GM18867 (cell line): ENCODE measurements around the gene MDP1.

Experiments
- ATAC-seq: cut with Tn5 transposase; IDR thresholded peaks from one replicate; pipeline ENCODE4 v1.9.1; 2021; ENCODE audit warnings: mild to moderate bottlenecking, moderate library complexity; ENCODE audit not compliant: unreplicated experiment

Gene MDP1

DNA sequence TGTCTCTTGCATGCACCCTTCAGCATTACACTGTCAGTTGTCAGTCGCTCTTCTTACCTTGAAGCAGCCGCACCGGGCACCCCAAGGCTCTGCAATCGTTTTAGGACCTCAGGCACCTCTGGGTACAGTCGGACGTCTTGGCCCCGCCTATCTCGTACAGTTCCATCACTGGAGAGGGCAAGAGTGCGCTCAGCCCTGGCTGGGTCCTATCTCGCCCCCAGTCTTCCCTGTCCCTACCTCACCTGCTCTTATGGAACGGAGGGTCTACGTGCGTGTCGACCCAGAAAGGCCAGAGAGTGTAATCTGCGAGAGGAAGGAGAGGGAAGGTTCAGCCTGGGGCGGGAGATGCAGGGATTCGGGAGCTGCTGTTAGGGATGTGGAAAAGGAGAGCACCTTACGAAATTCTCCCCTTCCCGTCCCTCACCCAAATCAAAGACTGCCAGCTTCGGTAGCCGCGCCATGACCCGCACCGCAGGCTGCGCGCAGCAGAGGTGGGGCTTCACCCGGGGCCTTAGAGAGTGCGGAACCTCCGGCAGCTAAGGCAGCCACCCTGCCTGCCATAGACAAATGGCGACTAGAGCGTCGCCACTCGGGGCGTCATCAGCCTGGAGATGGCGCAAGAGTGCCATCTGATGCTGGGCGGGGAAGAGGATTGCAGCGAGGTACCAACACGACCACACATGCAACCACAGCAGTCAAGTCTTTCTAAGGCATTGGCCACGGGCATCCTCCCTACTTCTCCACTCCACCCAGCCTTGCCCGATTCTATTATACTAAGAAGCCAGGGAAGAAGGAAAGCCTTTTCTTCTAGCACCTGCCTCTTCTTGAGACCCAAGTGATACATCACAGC is at the start of gene MDP1:
MDP1 (minus strand) TSS at position 572 of the 850 bp plus-strand sequence; CDS start at position 461, 111 bp downstream.
- peak; percentile 63 for ATAC-seq

- ATAC-seq = no peak
These were observed 48.4 kb upstream of the MDP1 start for GRCh38 chr14:24264298-24264697.

DNA sequence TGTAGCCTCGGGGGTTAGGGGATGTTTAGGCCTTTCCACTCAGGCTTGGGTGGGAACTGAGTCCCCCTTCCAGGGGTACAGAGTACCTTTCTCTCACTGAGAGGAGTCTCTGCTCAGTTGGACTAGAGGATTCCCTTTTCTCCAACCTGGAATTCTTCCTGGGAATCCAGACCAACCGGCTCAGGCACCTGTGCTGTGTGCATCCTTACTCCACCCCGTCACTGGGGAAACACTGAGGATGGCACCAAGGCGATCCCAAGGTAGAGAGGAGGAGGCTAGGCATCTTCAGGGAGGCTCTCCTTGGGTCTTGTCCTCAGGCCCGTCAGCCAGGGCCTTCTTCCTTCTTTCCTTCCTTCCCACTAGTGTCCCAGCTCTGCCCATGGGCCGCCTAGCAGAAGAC is 48.0 kb upstream of the MDP1 start:
- no peak for ATAC-seq

DNA sequence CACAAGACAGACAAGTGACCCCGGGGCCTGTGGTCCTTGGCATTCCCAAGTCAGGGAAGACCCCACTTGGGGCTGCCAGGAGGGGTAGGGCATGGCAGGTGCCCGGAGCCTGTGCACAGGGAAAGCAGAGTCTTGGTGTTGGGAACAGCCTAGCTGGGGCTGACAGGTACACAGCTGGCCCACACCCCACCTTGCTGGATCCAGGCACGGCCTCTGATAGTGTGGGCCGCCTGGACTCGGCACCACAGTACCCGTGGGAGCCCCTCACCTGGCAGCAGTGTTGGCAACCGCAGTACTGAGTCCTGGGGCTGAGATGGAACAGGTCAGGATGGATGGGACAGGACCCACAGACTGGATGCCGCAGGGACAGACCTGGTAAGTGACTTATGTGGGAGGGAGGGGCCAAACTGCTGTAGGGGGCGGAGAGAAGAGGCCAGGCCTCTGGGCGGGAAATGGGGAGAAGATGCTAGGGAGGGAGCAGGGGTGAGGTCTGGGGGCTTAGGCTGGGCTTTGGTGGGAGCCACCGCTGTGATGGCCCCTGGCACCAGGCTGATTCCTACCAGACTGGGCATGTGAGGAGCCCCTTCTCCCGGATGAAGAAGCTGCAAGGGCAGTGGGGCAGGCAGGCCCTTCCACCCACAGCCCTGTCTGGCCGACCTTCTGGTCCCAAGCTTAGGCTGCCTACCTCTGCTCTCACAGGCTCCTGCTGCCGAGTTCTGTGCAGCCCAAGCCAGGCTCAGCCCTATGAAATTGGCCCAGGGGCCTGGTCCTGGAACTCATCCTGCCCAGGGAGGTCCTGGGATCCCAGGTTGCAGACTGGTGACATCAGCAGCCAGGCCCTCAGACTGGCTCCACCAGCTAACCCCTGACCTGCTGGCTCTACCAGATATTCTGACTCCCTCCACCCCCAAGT is 47.2 kb upstream of the MDP1 start, which contains the start of gene TGM1:
TGM1 (minus strand) TSS at position 357 of the 913 bp plus-strand sequence. CDS start 825 bp downstream, outside the sequence.
- ATAC-seq = no peak

DNA sequence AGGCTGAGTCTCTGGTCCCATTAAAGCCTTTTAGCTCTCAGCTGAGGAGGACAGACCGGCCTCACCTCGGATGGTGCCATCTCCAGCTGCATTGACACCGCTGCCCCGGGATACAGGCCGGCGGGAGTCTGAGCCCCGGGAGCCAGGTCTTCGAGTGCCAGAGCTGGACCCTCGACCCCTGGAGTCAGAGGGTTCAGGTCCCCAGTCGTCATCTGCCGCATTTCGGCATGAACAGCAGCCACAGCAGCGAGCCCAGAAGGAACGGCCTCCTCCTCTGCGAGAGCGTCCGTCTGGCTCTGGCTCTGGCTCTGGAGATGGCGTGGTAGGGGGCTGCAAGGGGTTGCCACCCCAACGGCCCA is 46.1 kb upstream of the MDP1 start:
- ATAC-seq = no peak

DNA sequence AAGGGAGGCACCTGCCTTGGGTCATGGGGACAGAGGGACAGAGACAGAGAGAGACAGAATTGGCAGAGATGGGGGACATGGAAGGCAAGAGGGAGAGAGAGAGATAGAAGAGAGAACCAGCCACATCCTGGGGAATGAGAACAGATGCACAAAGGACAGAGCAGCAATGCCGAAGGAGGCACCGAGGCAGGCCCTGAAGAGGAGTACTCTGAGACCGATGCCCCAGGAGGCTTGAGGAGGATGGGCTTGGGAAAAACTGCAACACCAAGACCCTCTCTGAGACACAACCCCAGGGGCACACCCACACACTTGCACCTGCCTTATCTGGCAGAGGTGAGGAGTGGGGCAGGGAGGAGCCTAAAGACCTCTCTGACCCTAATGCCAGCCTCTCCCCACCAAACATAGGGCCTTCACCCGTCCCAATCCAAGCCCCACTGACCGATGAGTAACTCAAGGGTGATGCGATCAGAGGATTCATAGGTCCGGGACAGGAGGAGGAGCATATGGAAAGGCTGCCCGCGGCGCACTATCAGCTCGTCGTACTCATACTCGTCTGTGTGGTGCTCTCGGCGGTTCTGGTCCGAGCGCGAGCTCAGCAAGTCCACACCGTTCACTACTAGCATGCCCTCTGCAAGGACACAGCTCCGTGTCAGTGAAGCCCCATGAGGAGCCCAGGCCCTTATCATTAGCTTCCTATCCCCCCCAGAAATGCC is 45.5 kb upstream of the MDP1 start:
- no peak for ATAC-seq

DNA sequence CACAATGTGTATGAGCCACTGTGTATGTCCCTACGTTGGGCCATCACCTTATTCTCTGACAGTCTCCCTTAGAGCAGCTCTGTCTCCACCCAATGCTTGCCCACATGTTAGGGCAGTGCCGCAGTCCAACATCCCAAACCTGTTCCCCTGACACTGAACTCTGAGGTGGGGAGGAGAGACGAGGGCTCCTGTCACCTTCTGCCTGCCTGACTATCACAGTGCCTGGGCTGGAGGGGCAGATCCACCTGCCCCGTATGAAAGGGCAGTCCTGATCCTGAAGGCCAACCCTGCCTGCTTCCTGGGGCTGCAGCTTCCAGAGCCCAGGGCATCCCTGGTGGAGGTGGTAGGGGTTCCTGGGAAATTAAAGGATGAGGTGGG is 44.9 kb upstream of the MDP1 start:
- no peak for ATAC-seq

GRCh38 chr14:24260026-24260779 is 44.3 kb upstream of the MDP1 start:
- no peak for ATAC-seq

GRCh38 chr14:24259282-24260025 is 43.6 kb upstream of the MDP1 start:
- ATAC-seq = no peak

DNA sequence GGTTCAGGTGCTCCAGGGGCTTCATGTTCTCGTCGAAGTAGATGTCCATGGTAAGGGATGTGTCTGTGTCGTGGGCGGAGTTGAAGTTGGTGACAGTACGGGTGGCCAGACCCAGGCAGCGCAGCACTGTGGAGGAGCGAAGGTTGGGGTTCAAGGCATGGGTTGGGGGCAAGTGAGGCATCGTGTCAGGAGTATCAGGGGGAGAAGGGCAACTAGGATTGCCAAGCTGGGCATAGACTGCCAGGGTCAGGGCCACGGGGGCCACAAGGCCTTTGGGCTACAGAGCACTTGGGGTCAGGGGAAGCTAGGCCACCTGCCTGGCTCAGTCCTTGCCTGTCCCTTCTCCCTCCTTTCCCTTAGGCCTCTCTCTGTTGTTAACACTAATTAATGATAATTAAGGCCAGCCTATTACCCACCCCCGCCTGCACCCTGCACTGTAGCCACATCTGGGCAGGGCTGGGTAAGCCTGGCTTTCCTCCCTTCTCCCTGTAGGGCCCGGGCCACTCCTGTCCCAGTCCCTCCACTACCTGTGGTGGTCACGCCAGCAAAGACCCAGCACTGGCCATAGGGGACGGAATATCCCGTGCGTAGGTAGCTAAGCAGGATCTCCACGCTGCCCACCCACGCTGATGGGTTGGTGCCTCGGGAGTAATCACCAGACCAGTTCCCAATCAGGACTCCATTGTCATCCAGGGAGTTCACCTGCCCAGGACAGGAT is 42.8 kb upstream of the MDP1 start:
- ATAC-seq = no peak

GRCh38 chr14:24258119-24258518 is 42.3 kb upstream of the MDP1 start:
- ATAC-seq = no peak

- no peak for ATAC-seq
These were observed 41.1 kb upstream of the MDP1 start for GRCh38 chr14:24256960-24257359.

- no peak for ATAC-seq
These were observed 40.3 kb upstream of the MDP1 start for GRCh38 chr14:24255931-24256711.

- no peak for ATAC-seq
These were observed 39.6 kb upstream of the MDP1 start for GRCh38 chr14:24255438-24255837.

DNA sequence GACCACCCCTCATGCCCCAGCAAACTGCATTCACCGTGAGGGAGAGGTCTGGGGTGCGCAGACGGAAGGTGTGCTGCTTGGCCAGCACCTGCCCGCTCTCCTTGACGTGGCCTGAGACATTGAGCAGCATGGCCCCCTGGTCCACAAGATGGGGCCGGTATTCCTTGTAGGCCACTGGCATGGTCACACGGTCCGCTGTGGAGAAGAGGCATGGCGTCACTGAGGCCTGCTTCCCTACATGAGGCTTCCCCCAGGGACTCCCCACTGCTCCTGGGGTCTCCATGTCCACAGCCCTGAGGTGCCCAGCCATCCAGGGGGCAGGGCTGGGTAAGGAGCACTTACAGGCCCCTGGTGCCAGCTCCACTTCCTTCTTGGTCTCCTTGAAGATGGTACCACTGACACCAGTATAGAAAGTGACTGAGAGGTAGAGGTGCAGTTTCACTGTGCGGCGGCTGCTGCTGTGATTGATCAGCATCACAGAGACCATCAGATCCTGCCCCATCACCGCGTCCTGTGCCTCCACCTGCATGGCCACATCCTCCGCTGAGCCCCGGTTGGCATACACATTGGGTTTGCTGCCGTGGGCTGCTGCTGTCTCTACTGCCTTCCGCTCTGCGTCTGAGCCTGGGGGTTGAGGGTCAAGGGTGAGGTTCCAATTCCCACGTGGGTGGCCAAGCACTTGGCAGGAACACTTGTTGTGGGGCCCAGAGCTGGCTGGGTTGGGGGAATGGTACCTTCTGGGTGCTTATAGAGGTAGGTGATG is 38.9 kb upstream of the MDP1 start:
- no peak for ATAC-seq

GRCh38 chr14:24253936-24254335 is 38.1 kb upstream of the MDP1 start:
- ATAC-seq = no peak

- ATAC-seq = no peak
These were observed 36.6 kb upstream of the MDP1 start for GRCh38 chr14:24252289-24253124.
